Astrocyte of the cerebellum (primary cell): ENCODE measurements around the gene PHLDB1.
A peak's percentile ranks its signal among the peaks of the same experiment; 100 is the strongest.
"Not testable (repeated sequence)": the region's sequence is repeated elsewhere in the genome, so short reads cannot be mapped to it uniquely, and the experiment has no call there.

Experiments used
- DNase-seq: peaks from one replicate; pipeline ENCODE4 v3.0.0-alpha.2; 2011; ENCODE audit warnings: low read depth
- H3K4me3 ChIP-seq: 2 replicates; pipeline ENCODE4 v1.5.1; 2011; ENCODE audit warnings: mild to moderate bottlenecking, low read depth, low read length, moderate library complexity
- CTCF ChIP-seq: IDR thresholded peaks from 2 replicates; pipeline ENCODE4 v1.5.1; 2012; ENCODE audit warnings: low read length, low read depth, moderate library complexity, mild to moderate bottlenecking; ENCODE audit errors: missing control alignments
- in situ Hi-C: cut with HindIII; loops from 2 replicates; pipeline ENCODE4 v1.10.0; 2017; ENCODE audit warnings: low sequenced_read_pairs

The PHLDB1 gene

DNA sequence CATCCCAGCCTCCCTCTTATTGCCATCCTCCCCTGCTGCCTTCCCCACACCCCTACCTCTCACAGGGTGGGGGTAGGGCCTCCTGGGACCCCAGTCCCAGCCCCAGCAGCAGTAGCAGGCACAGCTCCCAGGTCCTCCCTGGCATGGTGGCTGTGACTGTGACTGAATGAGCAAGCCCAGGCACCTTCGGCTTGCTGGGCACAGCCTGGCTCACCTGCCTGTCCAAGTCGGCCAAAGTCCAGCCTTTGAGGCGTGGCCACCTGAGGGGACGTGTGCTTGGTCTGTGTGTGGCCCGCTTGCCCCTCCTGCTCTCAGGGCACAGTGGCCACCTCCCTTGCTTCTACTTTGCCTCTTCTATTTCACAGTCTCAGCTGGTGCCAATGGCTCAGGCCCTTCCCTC, 72.1 kb downstream of the PHLDB1 start, which contains the start of gene TREH:
Gene TREH, minus strand, starts transcription at position 168 of the 400 bp plus-strand sequence. Its CDS starts 23 bp downstream, at position 145.
- DNase-seq: no peak
- no peak for TF ChIP-seq CTCF
- in situ Hi-C loops: no loop called here
- H3K4me3 ChIP-seq: no peak within 1 kb of the TSS

DNA sequence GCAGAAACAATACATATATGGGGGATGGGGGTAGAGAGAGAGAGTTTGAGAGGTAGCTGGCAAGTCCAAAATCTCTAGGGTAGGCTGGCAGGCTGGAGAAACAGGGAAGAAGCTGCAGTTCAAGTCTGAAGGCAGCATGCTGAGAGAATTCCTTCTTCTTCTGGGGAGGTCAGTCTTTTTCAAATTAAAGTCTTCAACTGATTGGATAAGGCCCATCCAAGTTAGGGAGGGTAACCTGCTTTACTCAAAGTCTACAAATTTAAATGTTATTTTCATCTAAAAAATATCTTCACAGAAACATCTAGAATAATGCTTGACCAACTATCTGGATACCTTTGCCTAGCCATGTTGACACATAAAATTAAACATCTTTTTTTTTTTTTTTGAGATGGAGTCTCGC, 75.0 kb downstream of the PHLDB1 start:
- in situ Hi-C loops: no loop called here
- DNase-seq: no peak

DNA sequence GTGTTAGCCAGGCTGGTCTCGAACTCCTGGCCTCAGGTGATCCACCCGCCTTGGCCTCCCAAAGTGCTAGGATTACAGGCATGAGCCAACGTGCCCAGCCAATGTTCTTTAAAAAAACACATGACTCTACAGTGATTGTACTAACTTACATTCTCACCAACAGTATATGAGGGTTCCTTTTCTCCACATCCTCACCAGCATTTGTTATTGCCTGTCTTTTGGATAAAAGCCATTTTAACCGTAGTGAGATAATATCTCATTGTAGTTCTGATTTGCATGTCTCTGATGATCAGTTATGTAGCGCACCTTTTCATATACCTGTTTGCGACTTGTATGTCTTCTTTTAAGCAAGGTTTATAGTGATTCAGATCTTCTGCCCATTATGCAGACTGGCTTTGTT, 75.5 kb downstream of the PHLDB1 start:
- H3K4me3 ChIP-seq, DNase-seq, in situ Hi-C loops: not testable (repeated sequence)

More for the DNA sequence above, 75.0 kb downstream of the PHLDB1 start:
- no peak for TF ChIP-seq CTCF
- H3K4me3 ChIP-seq: no peak overlapping the region

DNA sequence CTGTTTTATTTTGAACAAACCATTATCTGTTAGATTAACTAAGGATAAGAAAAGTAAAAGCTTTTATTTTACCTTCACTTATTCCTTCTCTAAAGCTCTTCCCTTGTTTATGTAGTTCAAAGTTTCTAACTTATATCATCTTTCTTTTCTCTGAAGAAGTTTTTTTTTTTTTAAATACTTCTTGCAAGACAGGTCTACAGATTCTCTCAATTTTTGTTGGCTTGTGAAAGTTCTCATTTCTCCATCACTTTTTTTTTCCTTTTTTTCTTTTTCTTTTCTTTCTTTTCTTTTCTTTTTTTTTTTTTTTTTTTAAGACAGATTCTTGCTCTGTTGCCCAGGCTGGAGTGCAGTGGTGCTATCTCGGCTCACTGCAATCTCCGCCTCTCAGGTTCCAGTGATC, 76.8 kb downstream of the PHLDB1 start:
- TF ChIP-seq CTCF: no peak
- no peak for DNase-seq
- in situ Hi-C loops: no loop called here
- H3K4me3 ChIP-seq: no peak overlapping the region

- H3K4me3 ChIP-seq: no peak overlapping the region
- DNase-seq: no peak
- TF ChIP-seq CTCF: no peak
- in situ Hi-C loops: no loop called here
Measured at GRCh38 chr11:118687906-118688305, 80.5 kb downstream of the PHLDB1 start.

GRCh38 chr11:118688339-118688738, 80.9 kb downstream of the PHLDB1 start:
- H3K4me3 ChIP-seq, DNase-seq, in situ Hi-C loops: not testable (repeated sequence)

DNA sequence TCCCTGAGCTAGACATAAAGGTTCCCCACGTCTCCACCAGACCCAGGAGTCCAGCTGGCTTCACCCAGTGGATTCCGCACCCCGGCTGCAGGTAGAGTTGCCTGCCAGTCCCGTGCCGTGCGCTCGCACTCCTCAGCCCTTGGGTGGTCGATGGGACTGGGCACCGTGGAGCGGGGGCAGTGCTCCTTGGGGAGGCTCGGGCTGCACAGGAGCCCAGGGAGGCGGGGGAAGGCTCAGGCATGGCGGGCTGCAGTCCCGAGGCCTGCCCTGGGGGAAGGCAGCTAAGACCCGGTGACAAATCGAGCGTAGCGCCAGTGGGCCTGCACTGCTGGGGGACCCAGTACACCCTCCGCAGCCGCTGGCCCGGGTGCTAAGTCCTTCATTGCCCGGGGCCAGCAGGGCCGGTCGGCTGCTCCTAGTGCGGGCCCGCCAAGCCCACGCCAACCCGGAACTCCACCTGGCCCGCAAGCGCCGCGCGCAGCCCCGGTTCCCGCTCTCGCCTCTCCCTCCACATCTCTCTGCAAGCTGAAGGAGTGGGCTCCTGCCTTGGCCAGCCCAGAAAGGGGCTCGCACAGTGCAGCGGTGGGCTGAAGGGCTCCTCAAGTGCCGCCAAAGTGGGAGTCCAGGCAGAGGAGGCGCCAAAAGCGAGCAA, 81.6 kb downstream of the PHLDB1 start:
- TF ChIP-seq CTCF: no peak
- no peak for DNase-seq
- H3K4me3 ChIP-seq: no peak overlapping the region
- in situ Hi-C loops: no loop called here

DNA sequence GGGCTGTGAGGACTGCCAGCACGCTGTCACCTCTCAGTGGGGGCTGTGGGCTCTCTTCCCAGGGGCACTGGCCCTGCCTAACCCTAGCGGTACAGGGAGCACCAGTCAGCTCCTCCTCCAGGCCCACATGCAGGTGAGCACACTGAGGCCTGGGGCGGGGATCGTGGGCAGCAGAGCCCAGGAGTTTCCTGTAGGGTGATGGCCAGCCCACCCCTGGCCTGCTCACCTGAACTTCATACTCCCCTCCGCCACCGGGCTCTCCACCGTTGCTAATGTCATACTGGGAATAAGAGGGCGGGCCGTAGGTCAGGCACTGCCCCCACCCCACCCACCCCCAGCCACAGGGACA, 82.1 kb downstream of the PHLDB1 start:
- peak overlapping the region; percentile 34 for H3K4me3 ChIP-seq
- in situ Hi-C loops: no loop called here
- no peak for TF ChIP-seq CTCF
- no peak for DNase-seq
